ENCODE data around the gene FHAD1. TPM values are rescaled to one million over a fixed set of nuclear protein-coding genes. Genes with fewer than 3 reads are reported as not detected.
A peak's percentile ranks its signal among the peaks of the same experiment; 100 is the strongest.

Gene FHAD1
- total RNA-seq, 1 experiment from 2014 or later, result 3.5 TPM

GRCh38 chr1:15425521-15425920, 178.5 kb downstream of the FHAD1 start:
- peak overlapping the region; percentile 53; the same call in 1 of the 2 replicates for H3K4me2 ChIP-seq (ENCODE audit: low read length)
- no peaks in the 10 kb centered on the region for H3K9me2 ChIP-seq (ENCODE audit: insufficient read depth)
- no TSS peak for BruUV-seq (replicated peaks)
- ChIA-PET RAD21 (ENCODE audit: low non-redundant PET in 1 of 2, low total read pairs in 2 of 2, uncharacterized antibody in 2 of 2, unreplicated experiment in 2 of 2) (no interaction called here), CTCF (no interaction called here), POLR2A (no interaction called here)
- peak overlapping the region; percentile 16; the same call in 1 of the 2 replicates for H3K9ac ChIP-seq (ENCODE audit: low read length)
- ATAC-seq (no peak), DNase-seq (ENCODE audit: low read depth, low spot score) (no peak)
- peaks cover 5% of the 10 kb centered on the region; the same call in 1 of the 2 replicates for H4K20me1 ChIP-seq (ENCODE audit: insufficient read depth)
- H3K27ac ChIP-seq (ENCODE audit: low read depth, low read length), result no peak overlapping the region
- no peak overlapping the region for H2AFZ ChIP-seq (ENCODE audit: low read depth, low read length, poor library complexity, severe bottlenecking)
- no peaks in the 10 kb centered on the region for H3K9me3 ChIP-seq (ENCODE audit: control insufficient read depth in 1 of 2, insufficient read depth in 1 of 2, low read depth in 1 of 2, low read length in 2 of 2)
- no peak overlapping the region for H3K4me3 ChIP-seq (replicated peaks in 1 of 2; ENCODE audit: low read depth in 1 of 2, low read length in 2 of 2)
- peaks cover 7 to 60% of the 10 kb centered on the region in 2 experiments; a peak in 3 of 4 replicates for H3K4me1 ChIP-seq (ENCODE audit: control insufficient read depth in 1 of 2, insufficient read depth in 2 of 2, low read length in 2 of 2)
- H3K27me3 ChIP-seq (ENCODE audit: insufficient read depth, low read length), result no peaks in the 10 kb centered on the region
- peaks cover 44% of the 10 kb centered on the region for H3K79me2 ChIP-seq (ENCODE audit: insufficient read depth, low read length)
- TF ChIP-seq, protein P1, sequence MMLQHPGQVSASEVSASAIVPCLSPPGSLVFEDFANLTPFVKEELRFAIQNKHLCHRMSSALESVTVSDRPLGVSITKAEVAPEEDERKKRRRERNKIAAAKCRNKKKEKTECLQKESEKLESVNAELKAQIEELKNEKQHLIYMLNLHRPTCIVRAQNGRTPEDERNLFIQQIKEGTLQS (IDR thresholded peaks at IDR 0.05), result no peak
- no peak for TF ChIP-seq REST (IDR thresholded peaks at IDR 0.05; ENCODE audit: low read depth)
- no peak for TF ChIP-seq MAX (IDR thresholded peaks at IDR 0.05)
- TF ChIP-seq CEBPB (IDR thresholded peaks at IDR 0.05; ENCODE audit: low read depth), result no peak
- TF ChIP-seq, protein P2, sequence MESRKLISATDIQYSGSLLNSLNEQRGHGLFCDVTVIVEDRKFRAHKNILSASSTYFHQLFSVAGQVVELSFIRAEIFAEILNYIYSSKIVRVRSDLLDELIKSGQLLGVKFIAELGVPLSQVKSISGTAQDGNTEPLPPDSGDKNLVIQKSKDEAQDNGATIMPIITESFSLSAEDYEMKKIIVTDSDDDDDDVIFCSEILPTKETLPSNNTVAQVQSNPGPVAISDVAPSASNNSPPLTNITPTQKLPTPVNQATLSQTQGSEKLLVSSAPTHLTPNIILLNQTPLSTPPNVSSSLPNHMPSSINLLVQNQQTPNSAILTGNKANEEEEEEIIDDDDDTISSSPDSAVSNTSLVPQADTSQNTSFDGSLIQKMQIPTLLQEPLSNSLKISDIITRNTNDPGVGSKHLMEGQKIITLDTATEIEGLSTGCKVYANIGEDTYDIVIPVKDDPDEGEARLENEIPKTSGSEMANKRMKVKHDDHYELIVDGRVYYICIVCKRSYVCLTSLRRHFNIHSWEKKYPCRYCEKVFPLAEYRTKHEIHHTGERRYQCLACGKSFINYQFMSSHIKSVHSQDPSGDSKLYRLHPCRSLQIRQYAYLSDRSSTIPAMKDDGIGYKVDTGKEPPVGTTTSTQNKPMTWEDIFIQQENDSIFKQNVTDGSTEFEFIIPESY (IDR thresholded peaks at IDR 0.05; ENCODE audit: extremely low read depth, insufficient replicate concordance, low read length), result no peak
- no peak for TF ChIP-seq EZH2phosphoT487 (IDR thresholded peaks at IDR 0.05; ENCODE audit: borderline replicate concordance)
- intact Hi-C loops (cut with micrococcal nuclease), result no loop called here
- H3K36me3 ChIP-seq (ENCODE audit: control insufficient read depth in 1 of 2, insufficient read depth in 2 of 2, low read length in 2 of 2), result peaks cover 0 to 5% of the 10 kb centered on the region in 2 experiments; a peak in 1 of 4 replicates

Data from HCT116 (cell line).